ENCODE measurements around the gene PLD2.

Gene PLD2

DNA sequence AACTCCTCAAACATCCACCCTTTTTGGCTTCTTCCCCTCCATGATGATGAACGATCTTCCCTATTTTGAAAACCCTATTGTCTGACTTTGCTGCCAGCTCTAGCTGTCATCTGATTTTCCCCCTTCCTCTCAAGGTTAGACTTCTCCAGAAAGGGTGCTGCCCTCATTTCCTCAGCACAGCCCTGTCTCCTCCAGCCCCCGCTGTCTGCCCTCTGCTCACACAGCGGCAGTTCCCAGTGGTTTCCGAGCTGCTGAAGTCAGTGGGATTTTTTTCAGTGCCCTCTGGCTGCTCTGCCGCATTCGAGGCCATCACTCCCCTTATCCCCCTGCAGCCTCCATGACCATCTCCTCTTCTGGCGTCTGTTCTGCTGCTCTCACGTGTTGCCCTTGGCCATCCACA lies 65.8 kb downstream of the PLD2 start:
- no peak for DNase-seq
- peaks cover 61% of the 10 kb centered on the region for H3K36me3 ChIP-seq
- no peaks in the 10 kb centered on the region for H3K9me3 ChIP-seq (ENCODE audit: severe bottlenecking)
- no peak overlapping the region for H3K27ac ChIP-seq
- no peaks in the 10 kb centered on the region for H3K27me3 ChIP-seq (ENCODE audit: insufficient read depth, low read depth, severe bottlenecking)
- TF ChIP-seq, protein P1, sequence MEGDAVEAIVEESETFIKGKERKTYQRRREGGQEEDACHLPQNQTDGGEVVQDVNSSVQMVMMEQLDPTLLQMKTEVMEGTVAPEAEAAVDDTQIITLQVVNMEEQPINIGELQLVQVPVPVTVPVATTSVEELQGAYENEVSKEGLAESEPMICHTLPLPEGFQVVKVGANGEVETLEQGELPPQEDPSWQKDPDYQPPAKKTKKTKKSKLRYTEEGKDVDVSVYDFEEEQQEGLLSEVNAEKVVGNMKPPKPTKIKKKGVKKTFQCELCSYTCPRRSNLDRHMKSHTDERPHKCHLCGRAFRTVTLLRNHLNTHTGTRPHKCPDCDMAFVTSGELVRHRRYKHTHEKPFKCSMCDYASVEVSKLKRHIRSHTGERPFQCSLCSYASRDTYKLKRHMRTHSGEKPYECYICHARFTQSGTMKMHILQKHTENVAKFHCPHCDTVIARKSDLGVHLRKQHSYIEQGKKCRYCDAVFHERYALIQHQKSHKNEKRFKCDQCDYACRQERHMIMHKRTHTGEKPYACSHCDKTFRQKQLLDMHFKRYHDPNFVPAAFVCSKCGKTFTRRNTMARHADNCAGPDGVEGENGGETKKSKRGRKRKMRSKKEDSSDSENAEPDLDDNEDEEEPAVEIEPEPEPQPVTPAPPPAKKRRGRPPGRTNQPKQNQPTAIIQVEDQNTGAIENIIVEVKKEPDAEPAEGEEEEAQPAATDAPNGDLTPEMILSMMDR (IDR thresholded peaks at IDR 0.05; ENCODE audit: low read depth, low read length) = no peak
- H3K4me3 ChIP-seq (ENCODE audit: low read depth, low read length) = no peak overlapping the region

All from WERI-Rb-1 (cell line).